NOMO-1 treated with dmso at 0.1 percent for 144 hours (cell line): Measurements from ENCODE around the gene RTTN.
"Not testable (repeated sequence)": the region's sequence is repeated elsewhere in the genome, so short reads cannot be mapped to it uniquely, and the experiment has no call there.

Experiments
- DNase-seq: peaks from one replicate; lab custom pipeline; 2025; ENCODE audit not compliant: unreplicated experiment; lab: John Stamatoyannopoulos, UW

Gene RTTN, protein sequence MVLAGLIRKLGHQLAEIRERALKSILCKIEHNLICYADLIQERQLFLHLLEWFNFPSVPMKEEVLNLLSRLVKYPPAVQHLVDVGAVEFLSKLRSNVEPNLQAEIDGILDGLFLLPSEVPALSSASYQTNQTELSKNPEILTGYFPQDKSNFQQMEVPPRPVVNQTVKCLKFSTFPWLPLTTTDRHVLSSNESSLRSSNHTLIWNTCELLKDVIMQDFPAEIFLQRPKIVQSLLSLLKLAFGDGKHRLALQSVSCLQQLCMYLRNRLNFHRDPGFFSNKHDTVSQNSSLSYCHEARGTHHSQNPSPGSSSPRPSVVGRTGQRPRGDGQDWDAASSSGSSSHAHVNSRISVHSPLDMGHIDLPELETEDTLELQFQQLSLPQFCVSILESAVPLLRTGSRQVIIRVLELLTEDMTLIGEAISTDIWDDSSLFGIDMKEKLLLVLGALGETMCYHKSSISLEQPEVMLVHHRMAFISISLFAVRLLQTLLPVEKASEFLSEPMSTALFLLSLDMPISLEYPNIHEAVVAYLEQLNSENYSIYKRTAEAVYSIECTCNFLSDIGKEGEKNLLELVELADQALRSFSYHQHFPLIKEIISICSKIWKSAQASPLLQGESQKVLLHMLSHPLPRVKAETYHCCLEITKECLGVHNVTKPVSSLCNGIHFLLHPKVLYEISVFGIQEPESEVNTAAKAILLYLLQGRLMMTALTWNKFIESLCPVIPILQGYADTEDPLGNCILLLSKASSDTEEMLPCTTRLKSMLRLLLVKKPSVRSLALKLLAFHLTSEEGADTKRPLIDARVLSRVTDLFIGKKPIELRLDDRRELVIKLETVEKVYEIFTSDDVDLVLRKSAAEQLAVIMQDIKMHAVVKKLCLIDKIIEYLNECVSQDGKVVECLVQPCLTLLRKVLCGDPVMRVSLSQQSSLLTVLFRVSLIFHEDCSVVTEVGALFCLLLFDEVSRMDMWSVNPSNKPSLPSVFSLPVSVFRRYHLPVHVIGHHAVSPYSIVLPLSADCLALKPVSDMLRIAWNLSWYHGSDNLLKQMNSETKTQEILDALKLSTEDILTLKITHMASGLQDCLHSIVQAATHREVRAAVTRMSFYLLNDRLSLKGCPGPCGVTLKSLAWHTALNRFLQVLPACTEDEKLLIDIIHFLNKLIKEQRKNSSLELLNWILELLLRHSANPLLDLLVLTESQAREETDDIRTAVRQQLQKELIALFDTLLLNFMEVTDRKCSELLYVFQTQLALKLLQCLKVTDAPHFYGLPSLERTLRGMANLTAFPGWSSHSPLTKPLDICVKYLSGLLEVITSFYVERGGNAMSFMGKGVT (N-terminal part only)

DNA sequence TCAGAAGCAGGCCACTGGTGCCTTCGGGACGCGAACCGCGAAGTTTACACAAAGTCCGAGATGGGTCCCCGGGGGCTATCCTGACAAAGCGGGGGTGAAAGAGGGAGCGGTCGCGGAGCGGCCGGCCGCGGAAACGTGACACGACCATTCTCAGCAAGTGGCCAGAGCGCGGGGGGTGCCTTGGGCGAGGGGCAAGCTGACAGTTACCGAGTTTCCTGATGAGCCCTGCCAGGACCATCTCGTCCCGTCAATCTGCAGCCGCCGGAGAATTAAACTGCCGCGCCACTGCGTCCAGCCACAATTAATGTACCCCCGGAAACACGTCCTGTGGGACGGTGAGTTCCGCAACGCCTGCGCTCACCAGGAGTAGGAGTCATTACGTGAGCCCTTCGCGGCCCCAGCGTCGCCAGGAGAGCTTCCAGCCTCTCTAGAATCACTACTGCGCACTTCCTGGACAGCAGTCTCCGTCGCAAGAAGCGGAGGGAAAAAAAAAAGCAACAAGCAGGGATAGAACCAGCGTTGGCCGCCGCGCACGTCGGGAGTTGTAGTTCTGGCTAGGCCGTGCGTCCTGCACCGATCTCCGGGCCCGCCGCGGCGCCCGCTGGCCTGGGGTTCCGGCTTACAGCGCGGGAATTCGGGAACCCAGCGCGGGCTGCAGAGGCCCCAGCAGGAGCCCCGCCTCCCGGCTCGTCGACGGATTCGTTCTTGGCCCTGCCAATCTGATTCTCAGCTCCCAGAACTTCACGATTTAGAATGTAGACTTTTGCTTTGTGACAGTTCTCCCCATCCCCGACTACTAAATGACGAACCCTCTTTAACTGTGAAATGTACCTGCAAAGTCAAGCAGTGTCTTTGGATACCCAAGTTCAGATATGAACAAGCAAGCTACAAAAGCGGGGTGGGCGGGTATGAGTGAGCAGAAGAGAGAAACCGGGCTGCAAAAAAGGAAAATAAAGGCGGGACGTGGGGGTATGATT is at the start of gene RTTN:
RTTN (minus strand) TSS at position 267 of the 977 bp plus-strand sequence; CDS start at position 238, 29 bp downstream.
- DNase-seq = peak; percentile 97

DNA sequence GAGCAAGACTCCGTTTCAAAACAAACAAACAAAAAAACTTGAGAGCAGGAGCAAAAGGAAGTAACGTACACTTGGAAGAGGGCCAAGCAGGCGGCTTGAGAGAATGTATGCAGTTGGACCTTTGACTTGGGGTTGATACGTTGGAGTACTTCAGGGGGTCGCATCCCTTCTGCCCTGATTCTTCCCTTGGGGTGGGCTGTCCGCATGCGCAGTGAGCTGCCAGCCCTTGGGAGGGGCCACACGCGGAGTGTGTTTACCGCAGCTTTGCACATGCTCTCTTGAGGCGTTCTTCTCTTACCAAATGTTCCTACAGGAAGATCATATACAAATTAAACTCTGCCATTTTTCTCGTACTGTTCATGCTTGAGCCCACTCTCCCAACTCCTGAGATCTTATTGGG is 45.3 kb upstream of the RTTN start:
- no peak for DNase-seq

DNA sequence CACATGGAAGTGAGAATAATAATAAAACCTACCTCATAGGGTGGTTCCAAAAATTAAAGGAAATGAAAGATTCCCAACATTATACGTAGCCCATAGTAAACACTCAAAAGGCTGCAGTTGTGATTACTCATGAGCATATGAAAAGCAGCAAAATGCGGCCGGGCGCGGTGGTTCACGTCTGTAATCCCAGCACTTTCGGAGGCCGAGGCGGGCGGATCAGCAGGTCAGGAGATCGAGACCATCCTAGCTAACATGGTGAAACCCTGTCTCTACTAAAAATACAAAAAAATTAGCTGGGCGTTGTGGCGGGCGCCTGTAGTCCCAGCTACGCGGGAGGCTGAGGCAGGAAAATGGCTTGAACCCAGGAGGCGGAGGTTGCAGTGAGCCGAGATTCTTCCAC is 44.4 kb upstream of the RTTN start:
- not testable (repeated sequence) for DNase-seq

DNA sequence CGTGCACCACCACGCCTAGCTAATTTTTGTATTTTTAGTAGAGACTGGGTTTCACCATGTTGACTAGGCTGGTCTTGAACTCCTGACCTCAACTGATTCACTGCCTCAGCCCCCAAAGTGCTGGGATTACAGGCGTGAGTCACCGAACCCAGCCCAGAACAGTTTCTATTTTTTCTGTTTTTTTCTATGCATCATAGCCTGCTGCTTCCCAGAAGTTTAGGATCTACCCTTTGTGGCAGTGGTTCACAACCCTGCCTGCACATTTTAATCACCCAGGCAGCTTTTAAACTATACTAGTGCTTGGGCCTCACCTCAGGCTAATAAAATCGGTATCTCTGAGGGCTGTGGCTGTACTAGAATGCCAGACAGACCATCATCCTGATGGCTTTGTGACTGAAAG is 43.6 kb upstream of the RTTN start:
- DNase-seq = no peak

DNA sequence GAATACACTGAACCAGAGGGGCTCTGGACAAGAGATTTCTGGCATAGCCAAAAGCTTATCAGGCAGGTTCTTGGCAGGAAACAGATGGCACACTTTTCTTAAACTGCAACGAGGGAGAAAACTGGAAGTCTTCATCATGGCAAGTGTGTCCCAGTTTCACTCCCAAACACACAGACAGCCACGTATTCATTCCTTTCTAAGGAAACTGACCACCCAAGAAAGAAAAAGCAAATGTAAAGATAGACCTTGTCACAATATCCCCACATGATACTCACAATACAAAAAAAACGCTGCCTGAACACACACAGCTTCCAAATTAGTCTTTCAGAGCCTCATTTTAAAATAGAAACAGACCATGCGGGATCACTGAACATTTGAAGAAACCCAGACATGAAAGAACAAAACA is 40.6 kb upstream of the RTTN start:
- DNase-seq = no peak

DNA sequence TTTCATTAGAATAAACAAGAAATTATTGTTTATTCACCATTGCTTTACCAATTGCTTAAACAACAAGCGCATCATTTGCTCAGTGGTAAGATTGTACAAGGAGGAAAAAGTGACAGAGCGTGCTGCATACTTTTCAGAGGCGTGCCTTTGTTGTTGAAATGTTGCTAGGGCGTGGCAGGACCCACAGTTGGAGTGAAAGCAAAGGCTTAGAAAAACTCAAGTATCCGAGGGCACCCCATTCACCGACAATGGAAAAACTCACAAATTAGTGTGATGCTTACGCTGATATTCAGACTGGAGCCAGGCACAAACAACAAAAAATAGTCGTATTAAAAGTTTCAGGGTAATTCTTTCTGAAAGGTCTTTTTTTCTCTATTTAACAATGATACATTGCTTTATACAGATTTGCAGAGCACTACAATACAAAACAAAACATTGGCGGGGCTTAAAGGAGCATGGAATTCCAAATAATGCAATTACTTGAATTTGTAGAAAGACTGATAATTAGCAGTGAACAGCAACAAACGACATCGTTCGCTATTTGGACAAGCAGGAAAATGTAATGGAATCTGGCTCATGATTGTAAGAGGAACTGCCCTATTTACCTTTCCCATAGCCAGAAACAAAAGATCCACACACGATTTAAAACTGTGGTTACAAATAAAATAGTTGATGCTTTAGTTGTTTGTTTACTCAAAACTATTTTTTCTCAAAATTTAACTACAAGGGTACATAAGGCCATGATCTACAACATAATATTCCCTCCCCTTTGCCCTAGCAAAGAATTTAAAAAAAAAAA is 37.8 kb upstream of the RTTN start:
- no peak for DNase-seq

DNA sequence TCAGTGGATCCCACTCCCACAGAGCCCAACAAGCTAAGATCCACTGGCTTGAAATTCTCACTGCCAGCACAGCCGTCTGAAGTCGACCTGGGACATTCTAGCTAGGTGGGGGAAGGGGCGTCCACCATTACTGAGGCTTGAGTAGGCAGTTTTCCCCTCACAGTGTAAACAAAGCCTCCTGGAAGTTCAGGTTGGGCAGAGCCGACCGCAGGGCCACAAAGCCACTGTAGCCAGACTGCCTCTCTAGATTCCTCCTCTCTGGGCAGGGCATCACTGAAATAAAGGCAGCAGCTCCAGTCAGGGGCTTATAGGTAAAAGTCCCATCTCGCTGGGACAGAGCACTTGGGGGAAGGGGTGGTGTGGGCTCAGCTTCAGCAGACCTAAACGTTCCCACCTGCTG is 31.4 kb upstream of the RTTN start:
- DNase-seq = not testable (repeated sequence)

DNA sequence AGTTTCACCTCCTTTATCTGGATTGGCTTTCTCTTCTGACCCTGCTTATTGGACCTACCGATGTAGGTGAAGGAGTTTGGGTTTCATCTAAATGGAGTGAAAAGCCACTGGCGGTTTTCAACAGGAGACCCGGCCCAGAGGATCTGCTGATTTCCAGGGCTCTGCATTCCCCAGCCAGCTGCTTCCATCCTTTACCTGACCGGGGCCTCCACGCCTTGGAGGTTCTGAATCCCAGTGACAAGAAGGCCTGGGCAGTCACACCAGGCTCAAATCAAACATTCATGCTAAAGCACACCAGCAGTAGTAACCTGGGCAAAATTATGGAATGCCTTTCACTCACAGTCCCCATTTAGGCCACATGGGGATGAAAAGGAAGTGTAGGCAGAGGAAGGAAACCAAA is 30.0 kb upstream of the RTTN start:
- no peak for DNase-seq

DNA sequence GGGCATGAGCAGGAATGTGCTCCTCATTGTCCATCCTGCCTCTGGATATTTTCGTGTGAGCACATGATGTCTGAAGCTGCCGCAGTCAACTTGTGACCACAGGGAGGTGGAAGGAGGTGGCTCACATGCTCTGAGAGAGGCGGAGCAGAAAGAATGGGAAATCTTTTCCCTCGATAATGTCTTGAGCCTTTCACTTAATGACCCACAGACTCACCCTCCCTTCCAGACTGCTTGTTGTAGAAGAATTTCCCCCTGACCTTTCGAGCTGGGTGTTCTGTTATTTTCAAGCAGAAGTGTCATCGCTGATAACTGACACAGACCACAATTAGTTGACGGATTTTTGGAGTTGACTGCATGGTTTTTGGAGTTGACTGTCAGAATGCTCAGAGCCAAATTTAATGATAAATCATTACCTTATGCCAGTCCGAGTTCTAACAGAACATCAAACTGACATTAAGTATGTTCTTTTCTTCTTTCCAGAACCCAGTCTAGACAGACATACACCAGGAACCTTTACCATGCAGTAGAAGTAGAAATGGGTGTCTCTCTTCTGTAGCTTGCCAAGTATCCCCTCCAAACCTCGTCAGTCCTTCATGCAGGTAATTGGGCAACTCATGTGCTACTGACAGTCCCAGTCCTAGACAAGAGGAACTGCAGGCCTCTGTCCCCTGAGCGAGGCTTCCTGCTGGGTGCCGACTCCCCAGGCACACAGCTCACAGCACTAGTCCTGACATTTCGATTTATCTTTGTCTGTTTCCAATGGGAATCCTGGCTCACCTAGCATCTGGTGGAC is 29.4 kb upstream of the RTTN start:
- no peak for DNase-seq

DNA sequence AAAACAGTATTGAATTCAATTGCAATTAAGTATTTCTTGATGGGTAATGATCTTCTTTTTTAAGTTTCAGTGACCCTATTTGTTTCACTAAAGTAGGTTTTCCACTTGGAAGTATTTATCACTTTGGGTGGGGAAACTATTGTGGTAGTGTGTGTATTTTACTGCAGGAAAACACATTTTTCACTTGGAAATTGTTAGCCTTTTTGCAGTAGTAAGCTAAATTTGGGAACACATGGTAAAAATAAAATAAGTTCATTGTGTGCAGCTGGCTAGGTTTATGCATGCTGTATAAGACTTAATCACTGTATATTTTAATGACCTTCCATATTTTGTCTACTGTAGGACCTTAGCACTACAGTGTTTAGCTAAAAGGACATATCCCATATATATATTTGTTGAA is 28.5 kb upstream of the RTTN start:
- no peak for DNase-seq

DNA sequence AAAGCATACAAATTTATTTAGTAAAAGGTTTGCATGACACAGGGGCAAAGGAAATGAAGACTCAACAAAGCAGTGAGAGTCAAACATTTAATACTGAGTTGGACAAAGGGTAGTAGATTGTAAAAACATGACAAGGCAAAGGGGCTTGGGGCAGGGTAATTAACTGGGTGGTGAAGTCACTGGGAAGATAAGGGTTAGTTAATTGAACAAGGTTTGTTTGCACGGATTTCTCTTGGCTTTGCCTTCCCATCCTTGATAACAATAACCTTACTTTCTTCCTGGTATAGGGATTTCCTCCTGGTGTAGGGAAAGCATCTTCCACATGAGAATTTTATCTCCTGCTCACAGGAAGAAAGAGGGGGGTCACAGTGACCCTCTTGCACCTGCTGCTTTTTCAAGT is 26.8 kb upstream of the RTTN start:
- no peak for DNase-seq

DNA sequence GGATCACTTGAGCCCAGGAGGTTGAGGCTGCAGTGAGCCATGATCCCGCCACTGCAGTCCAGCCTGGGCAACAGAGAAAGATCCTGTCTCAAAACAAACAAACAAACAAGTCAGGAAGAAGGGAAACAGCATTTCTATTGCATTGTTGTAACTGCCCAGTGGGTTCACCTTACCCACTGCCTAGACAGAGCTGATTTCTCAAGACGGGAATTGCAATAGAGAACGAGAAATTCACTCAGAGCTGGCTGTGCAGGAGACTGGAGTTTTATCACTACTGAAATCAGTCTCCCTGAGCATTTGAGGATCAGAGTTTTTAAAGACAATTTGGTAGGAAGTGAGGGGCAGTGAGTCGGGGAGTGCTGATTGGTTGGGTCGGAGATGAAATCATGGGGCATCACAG is 24.2 kb upstream of the RTTN start:
- no peak for DNase-seq

DNA sequence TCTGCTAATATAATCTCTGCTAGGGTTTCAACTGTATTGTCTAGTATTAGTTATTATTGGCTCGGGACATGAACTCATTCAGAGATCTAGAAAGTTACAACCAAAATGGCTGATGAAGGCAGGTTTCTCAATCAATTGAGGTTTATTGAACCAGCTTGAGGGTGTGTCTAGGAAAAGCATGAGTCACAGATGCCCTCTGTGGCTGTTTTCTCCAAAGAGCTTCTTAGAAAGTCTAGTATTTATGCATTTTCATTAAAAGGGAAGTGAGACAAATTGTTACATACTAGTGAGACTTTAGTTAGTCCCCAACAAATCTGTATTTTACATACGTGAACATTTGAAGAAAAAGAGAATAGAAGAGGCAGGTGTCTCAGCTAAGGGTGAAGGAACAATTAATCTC is 23.0 kb upstream of the RTTN start:
- DNase-seq = peak; percentile 62

DNA sequence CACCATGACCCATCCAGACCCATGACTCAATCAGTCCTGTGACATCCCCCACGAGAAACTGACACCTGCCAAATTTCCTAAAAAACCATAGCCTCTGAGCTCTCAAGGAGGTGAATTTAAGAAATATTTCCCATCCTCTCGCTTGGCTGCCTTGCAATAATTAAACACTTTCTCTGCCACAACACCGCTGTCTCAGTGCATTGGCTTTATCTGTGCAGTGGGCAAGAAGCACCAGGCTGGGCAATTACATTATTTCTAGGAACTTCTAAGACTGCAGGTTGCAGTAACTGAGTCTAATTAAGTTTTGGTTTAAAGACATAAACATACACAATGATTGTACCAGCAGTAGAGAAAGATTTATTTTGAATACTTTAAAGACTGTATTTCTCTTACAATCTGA is 22.0 kb upstream of the RTTN start:
- no peak for DNase-seq

DNA sequence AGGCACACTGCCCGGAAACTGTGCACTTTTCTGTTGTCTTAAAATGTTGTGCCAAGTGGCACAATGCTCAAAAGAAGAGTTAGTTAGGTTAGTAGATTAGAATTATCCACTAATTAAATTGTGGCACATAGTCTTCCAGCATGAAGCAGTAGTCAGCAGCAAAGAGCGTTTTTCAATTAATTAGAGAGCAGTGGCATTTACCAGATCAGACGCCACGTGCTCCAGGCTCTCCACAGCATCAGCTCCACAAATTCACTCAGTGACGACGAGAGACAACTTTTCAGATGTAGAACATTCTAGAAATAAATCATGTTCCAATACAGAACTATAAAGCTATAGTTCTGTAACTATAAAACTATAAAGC is 16.4 kb upstream of the RTTN start:
- no peak for DNase-seq

DNA sequence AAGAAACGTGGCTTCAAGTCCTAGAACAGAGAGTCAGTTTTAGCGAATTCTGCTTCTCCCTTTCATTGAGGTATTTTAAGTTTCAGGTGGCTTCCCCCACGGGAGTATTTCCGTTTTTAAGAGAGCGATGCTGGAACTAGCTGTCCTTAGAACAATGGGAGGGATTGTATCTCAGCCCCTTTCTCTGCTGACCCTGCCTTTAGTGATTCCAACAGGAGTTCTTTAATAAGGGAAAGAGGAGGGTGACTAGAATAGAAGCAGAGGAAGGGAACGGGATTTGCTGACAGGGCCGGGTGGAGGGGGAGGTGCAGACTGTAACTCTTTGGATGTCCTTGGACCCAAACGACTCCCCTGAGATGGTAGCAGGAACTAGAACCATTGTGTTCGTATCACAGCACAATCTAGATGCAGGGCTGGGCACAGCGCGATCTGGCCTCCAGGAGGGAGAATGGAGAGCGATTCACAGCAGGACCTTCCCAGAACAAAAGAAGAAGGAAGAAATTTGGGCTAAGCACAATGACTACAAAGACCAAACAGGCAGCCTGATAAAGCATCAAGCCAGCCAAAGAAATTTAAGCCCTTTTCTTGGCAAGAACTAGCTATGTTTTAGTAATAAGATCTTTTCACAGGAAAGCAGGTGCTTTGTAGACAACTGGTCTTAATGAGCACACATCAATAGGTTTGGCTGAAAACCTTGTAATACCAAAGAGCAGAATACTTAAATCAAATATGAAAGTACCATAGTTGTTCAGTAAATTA is 15.8 kb upstream of the RTTN start:
- no peak for DNase-seq

DNA sequence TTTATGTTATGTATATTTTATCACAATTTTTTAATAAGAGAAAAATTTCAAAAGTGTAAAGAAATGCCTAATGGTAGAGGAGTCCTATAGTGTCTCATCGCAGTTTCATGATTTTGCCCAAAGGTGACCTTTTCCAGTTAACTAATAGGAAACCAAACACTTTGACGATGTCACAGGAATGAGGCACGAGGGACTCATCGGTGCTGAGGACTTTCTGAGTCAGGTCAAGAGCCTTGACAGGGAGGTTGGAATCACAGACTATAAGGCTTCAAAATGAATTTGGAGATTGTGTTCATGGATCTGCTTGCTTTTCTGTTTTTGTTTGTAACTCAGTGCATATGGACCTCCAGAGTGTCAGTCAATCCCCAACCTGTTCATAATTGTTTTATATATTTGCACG is 15.1 kb upstream of the RTTN start:
- DNase-seq = no peak

DNA sequence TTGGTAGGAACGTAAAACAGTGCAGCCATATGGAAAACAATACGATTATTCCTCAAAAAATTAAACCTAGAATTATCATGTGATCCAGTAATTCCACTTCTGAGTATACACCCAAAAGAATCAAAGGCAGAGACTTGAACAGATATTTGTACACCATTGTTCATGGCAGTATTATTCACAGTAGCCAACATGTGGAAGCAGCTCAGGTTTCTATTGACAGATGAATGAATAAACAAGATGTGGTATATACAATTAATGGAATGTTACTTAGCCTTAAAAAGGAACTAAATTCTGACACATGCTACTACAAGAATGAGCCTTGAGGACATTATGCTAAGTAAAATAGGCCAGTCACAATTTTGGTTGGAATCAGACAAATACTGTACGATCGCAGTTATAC is 14.2 kb upstream of the RTTN start:
- no peak for DNase-seq
